HG03025 (cell line): ENCODE results near the gene SERPINA1.
"Not testable (repeated sequence)": the region's sequence is repeated elsewhere in the genome, so short reads cannot be mapped to it uniquely, and the experiment has no call there.

ENCODE experiments used
- ATAC-seq: cut with Tn5 transposase; IDR thresholded peaks from one replicate; pipeline ENCODE4 v1.9.1; 2021; ENCODE audit warnings: mild to moderate bottlenecking, moderate library complexity; ENCODE audit not compliant: unreplicated experiment, low FRiP score

The SERPINA1 gene

DNA sequence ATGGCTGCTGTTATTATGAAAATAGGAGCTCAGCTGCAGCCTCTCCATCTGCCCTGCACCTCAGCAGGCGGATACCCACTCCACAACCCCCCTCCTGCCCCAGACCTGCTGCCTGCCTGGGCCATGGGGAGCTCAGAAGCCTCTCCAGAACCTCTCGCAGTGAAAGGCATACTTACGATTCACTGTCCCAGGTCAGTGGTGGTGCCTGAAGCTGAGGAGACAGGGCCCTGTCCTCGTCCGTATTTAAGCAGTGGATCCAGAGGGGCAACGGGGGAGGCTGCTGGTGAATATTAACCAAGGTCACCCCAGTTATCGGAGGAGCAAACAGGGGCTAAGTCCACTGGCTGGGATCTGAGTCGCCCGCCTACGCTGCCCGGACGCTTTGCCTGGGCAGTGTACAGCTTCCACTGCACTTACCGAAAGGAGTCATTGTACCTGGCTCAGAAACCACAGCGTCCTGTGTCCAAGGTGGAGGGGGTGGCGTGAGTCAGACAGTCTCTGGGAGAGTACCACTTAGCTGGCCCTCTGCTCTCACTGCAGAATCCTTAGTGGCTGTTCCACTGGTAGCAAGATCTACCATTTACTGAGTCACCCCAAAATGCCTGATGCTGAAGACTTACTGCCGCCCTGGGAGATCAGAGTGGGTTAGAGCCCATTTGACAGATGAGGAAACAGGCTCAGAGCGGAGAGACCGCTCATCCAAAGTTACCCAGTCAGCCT lies at the start of gene SERPINA1:
TSS of gene SERPINA1 (minus strand) at position 219 of the 720 bp plus-strand sequence. CDS start 5,365 bp downstream, outside the sequence.
- ATAC-seq, result no peak

DNA sequence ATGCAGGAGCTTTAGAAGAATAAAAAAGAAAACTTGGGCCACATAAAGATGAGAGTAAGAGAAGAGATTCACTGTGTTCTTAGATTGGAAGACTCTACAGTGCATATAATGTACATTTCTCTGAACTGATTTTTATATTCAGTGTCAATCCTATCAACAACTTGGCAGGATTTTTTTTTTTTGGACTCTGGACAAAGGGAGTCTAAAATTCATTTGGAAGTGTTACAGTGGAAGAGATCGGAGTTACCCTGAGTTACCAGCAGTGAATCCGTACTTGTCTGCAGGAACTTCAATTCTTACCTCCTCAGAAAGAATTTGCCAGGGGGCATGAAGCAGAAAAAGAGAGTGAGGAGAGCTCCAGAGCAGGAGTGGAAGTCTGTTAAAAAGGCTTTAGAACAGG lies 40.2 kb upstream of the SERPINA1 start:
- ATAC-seq, result no peak

GRCh38 chr14:94427016-94427613 lies 38.7 kb upstream of the SERPINA1 start:
- no peak for ATAC-seq

- ATAC-seq, result no peak
Measured at GRCh38 chr14:94426526-94426925, 38.1 kb upstream of the SERPINA1 start.

GRCh38 chr14:94424371-94424770 lies 36.0 kb upstream of the SERPINA1 start:
- ATAC-seq, result no peak

GRCh38 chr14:94423453-94424056 lies 35.2 kb upstream of the SERPINA1 start:
- ATAC-seq, result no peak

- ATAC-seq, result no peak
Measured at GRCh38 chr14:94421316-94421715, 32.9 kb upstream of the SERPINA1 start.

- not testable (repeated sequence) for ATAC-seq
Measured at GRCh38 chr14:94417497-94418205, 29.2 kb upstream of the SERPINA1 start.

GRCh38 chr14:94412671-94413638 lies 24.6 kb upstream of the SERPINA1 start:
- no peak for ATAC-seq

DNA sequence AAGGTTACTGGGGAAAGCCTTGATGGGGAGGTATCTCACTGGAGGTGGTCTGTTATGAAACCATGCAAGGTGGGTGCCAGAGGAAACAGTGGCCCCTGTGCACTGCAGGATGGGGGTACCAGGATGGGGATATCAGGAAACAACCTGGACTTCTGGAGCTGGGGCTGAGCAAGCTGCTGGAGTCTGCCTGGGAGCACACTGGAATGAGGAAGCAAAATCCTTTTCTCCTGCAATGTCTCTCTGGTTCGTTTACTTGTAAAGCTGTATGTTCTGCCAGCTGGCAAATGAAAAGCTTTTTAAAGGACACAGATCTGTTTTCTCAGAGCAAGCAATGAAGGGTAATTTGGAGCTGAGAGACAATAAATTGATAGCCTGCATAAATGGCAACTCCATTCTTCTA lies 23.2 kb upstream of the SERPINA1 start:
- ATAC-seq, result no peak

DNA sequence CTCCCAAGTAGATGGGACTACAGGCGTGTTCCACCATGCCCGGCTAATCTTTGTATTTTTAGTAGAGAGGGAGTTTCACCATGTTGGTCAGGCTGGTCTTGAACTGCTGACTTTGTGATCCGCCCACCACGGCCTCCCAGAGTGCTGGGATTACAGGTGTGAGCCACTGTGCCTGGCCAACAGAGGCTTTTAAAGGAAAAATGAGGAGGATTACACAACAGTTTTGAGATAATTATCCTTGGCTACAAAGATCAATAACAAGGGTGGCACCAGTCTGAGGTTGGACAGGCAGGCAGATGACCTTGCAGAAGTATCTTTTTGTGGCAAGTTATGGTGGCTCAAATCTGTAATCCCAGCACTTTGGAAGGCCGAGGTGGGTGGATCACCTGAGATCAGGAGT lies 21.0 kb upstream of the SERPINA1 start:
- ATAC-seq, result not testable (repeated sequence)

DNA sequence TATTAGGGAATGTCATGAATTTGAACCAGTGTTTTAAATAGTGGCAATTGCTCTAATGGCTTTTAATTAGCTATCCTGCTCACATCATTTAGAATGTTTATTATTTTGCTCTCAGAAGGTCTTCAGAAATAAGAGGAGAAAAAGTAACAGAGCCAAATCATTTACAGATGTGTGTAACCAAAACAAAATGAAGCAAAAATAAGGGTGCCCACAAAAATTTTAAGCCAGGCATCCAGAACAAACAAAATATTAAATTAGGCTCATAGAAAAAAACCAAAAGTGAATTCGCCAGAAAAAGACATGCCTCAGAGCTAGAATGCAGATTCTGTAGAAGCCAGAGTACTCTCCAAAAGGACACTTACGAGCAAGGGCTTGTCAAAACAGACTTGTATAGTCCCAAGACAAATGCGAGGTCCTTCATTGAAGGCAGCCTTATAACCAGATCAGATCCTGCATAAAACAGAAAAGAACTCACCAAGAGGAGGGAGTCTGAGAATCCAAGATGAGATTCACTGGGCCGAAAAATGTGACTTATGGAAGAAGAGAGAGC lies 20.2 kb upstream of the SERPINA1 start:
- ATAC-seq, result no peak

- no peak for ATAC-seq
Measured at GRCh38 chr14:94407906-94408305, 19.5 kb upstream of the SERPINA1 start.

- ATAC-seq, result no peak
Measured at GRCh38 chr14:94406910-94407309, 18.5 kb upstream of the SERPINA1 start.

DNA sequence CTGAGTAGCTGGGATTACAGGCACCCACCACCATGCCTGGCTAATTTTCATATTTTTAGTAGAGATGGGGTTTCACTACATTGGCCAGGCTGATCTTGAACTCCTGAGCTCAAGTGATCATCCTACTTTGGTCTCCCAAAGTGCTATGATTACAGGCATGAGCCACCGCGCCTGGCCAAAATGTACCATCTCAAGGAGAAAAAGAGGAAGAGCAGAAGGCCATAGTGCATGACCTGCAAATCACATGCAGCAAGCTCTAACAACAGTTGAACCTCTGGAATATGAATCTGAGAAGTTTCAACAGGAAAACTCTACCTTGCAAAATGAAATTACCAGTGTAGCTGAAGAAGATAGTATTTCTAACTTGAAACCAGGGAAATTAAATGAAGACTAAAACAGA lies 17.1 kb upstream of the SERPINA1 start:
- no peak for ATAC-seq

DNA sequence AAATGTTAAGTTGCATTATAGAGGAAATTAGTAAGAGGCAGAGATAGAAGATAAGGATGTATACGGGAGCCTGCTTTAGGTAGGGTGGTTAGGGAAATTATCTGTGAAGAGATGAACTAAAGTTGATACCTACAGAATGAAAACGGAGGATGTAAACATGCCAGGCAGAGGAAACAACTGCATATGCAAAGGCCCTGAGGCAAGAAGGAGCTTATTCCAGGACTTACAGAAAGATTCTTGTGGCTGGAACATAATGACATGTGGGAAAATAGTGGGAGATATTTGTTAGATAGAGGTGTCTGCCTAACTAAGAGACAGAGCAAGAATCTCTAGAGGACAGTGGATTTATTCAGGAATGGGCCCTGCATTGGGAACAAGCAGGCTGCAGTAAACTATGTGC lies 16.2 kb upstream of the SERPINA1 start:
- no peak for ATAC-seq

DNA sequence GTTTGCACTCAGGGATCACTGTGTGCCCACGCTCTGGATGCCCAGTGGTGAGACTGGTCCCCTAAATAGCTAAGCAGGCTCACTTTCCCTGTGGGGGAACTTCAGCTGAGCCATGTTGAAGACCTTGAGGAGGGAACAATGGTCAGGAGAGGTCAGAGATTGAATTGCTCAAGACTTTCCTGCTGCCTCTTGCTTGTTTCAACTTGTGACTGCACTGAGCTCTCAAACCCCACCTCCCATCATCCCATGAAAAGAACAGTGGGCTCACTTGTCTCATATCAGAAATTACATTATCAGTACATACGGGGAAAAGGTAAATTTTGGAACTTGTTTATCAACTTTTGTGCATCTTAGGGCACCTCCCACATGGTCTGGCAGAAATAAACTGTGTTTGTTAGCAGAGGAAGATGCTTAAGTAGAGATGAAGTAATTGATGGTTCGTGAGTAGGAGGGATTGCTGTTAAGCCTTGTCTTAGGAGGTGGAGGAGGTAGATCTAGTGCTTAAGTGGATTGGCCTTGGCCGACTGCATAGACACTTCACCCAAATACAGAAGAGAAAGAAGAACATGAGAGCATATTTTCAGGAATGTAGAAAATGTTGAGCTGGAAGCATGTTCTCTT lies 15.0 kb upstream of the SERPINA1 start:
- no peak for ATAC-seq

DNA sequence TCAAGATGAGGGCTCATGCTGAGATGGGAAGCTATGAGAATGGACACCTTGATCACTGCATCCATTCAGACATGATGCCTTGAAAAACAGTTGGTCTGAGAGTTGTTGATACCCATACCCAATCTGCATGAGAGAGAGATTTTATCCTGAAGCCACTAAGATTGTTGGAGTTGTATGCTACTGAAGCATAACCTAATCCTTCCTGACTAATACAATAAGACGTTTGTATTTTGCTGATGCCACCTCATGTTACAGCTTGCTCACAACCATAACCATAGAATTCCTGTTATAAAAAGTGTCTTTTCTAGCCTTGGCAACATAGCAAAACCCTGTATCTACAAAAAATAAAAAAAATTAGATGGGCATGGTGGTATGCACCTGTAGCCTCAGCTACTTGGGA lies 12.7 kb upstream of the SERPINA1 start:
- ATAC-seq, result no peak

- no peak for ATAC-seq
Measured at GRCh38 chr14:94400422-94400841, 12.0 kb upstream of the SERPINA1 start.
